ENCODE measurements around the gene SAMD11.

The SAMD11 gene

DNA sequence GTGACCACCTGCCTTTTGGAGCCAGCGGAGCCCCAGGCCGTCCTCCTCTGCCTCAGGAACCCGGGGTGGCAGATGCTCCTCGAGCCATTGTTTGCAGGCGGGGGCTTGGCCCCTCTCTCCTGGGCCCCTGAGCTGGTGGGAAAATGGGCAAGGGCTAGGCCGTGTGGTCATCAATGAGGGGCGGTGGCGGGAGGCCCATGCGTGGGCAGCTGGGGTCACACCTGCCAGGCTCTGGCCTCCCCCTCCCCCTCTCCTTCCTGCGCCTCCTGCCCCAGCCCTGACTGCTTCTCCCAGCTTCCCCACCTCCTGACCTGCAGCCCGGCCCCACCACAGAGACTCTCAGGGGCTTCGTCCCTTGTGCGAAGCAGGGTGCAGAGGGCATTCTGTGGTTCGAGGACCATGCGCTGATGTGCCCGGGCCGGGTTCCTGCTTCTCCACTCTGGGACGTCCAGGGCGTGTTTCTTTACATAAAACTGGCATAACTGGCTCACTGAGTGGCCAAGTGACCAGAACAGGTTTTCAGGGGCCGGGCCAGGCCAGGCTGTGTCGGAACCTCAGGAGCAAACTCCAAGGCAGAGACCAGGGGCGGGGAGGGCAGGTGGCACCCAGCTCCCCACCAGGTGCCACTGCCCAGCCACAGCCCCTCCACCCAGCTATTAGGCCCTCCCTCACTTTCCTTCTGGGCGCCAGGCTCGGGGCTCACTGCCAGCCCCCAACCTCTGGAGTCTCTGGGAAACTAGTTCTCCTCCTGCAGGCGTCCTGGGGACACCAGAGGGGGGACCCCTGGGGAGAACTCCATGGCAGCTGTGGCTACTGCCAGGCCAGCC lies 9.3 kb downstream of the SAMD11 start:
- DNase-seq: no peak

DNA sequence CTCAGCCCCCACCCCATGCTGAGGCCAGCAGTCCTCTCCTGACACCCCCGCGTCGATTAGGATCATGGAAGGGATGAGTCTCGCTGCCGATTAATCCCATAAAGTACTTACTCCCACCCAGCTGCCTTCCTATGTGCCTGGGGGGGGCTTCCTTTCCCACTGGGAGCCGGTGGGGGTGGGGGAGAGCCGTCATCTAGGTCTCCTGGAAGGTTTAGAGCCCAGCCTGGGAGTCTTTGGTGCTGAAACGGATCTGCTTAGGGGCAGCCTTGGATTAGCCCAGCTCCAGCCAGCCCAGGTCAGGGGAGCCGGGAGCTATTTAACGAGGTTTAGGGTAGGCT lies 9.8 kb downstream of the SAMD11 start:
- no peak for DNase-seq

DNA sequence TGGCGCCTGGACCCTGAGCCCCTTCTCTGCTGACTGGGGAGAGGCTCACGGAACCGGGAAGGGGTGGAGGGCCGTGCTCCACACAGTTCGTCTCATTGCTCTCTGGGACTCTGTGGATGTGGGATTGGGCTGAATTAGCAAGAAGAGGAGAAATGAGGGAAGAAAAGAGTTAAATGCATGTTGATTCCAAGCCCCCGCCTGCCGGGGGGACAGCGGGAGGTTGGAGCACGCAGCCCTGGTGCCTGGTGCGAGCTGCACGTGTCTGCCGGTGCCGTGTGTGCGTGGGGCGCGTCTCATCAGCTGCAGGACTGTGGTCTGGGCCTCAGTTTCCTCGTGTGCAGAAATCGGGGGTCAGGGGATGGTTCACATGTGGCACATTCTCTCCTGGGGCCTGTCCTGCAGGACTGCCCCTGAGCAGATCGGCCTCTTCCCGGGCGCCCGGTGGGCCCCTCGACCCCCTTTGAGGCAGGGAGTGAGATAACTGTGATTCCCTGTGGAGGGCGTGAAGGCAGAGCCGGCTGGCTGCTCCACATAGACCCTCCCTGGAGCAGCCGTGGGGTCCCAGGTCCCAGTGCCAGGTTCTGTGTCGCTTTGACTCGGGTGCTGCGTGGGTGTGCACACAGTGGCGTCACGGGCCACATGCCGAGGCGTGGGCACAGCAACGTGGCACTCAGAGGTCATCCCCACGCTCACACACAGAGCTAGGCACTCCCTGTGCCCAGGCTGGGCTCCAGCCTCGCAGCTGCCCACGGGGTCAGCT lies 11.4 kb downstream of the SAMD11 start:
- DNase-seq: no peak

DNA sequence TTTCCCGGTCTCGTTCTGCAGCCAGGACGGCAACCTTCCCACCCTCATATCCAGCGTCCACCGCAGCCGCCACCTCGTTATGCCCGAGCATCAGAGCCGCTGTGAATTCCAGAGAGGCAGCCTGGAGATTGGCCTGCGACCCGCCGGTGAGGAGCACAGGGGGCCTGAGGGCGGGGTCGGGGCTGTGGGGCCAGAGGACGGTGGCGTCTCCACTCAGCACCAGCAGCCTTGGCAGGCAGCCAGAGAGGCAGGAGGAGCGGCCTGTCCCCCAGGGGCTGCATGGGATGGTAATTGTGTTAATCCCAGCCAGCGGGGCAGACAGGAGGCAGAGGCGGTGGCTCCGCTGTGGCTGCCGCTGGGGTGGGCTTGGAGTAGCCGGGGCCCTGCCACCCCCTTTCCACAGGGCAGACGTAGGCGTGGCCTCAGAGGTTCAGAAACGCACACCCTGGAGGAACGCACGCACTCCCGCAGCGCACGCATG lies 12.1 kb downstream of the SAMD11 start:
- DNase-seq: peak; percentile 40

DNA sequence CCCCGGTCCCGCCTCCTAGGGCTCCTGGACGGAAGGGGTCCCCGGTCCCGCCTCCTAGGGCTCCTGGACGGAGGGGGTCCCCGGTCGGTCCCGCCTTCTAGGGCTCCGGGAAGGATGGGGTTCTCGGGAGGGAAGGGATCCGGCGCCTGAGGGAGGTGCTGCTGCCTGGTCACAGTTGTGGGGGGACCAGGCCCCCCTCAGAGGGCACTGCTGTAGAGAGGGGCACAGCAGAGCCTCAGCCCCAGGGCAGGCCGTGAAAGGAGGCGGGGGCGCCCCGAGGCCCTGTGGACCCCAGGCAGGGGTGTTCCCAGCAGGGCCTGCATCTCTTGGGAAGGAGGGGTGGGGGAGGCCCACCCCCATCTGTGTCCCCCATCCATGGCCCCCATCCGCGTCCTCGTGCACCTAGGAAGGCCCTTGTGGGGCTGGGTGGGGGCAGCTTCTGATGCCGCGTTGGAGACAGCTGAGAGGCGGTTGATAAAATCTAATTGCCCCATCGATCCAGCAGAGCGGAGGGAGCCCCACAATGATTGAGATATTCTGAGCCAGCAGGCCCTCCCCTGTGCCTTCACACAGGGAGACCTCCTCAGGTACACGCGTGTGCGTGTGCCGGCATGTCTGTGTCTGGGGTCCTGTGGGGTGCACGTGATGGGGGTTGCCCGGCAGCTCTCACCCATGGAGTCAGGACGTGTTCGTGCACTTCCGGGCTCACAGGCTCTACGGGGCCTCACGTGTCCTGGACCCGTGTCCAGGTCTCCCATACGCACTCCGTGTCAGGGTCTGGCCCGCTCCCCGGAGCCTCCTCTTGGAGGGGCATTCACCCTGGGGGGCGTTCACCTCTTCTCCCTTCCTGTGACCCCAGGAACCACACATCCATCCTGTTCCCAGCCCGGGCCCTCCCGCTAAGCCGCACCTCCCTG lies 12.9 kb downstream of the SAMD11 start:
- no peak for DNase-seq

DNA sequence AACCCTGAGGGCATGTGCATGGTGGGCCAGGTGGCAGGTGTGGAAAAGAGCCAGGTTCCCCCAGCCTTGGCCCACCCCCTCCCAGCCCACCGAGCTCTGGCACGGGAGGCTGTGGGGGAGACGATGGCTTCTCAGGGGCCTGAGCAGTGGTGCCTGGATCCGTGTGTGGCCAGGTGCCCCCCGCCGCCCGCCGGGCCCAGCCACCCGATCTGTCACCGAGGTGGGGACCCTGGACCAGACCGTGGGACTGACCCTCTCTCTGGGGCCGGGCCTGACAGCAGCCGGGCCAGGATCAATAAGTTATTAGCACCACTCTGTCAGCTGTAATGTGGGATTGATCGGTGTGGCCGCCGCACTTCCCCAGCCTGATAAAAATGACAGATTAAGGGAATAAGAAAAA lies 13.8 kb downstream of the SAMD11 start:
- no peak for DNase-seq

DNA sequence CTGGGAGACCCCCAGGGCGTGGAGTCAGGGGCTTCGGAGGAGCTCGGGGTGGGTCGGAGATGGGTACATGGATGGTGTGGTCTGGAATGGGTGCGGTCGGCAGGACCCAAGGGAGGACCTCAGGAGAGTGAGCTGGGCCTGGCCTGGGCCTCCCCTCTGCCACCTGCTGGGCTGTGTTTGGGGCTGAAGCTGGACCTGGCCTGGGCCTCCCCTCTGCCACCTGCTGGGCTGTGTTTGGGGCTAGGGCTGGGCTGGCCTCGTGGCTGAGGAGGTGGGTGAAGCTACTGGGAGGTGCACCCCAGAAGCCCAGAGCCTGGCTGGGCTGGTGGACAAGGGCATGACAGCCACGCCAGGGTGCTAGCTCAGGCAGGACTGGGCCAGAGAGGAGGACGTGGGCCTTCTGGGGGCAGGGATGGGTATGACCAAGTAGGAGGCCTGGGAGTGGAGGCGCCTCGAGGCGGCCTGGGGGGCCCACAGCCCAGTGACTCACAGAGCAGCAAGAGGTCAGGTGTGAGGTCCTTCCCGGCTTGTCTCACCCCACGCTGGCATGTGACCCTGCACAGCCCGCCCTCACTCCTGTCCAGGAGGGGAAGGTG lies 14.5 kb downstream of the SAMD11 start:
- peak; percentile 63 for DNase-seq

DNA sequence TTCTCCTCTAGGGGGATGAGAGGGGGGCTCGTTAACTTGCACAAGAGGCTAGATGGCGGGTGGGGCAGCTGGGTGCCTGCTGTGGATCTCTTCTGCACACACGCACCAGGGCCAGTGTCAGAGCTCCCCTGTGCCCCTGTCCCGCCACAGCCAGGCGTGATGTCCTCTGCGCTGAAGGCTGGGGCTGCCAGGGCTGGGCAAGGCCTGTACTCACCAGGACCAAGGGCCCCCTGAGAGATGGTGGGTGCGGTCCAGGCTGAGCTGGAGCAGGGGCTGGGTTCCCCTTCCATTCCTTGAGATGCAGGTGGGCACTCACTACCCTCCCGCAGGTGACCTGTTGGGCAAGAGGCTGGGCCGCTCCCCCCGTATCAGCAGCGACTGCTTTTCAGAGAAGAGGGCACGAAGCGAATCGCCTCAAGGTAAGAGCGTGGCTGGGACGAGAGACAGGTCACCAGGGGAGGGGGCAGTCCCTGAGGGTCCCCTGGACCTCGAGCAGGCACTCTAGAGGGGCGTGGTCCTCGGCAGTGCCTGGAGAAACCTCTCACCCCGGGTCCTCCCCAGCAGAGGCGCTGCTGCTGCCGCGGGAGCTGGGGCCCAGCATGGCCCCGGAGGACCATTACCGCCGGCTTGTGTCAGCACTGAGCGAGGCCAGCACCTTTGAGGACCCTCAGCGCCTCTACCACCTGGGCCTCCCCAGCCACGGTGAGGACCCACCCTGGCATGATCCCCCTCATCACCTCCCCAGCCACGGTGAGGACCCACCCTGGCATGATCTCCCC lies 15.2 kb downstream of the SAMD11 start:
- DNase-seq: no peak

DNA sequence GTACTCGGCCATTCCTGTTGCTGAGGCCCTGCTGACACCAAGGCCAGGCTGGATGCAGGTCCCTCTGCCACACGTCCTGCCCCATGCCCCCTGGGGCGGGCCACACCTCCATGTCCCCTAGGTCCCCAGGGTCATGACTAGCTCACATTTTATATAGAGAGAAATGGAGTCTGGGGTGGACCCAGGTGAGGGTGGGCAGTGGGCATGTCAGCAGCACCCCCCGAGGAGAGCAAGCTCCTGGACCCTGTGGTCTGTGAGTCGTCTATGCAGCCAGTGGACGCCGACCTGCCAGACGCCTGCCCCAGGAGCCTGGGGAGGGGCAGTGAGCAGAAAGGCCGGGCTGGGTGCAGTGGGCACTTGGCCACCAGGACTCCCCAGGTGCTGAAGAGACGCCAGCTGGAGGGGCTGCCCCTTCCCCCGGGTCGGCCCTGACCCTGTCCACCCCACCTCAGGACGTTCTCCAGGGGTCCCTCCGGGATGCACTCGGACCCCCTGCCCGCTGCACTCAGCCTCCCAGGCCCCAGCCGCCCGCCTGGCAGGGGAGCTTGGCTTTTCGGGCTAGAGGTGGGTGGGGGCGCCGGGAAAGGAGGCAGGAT lies 15.9 kb downstream of the SAMD11 start:
- no peak for DNase-seq

DNA sequence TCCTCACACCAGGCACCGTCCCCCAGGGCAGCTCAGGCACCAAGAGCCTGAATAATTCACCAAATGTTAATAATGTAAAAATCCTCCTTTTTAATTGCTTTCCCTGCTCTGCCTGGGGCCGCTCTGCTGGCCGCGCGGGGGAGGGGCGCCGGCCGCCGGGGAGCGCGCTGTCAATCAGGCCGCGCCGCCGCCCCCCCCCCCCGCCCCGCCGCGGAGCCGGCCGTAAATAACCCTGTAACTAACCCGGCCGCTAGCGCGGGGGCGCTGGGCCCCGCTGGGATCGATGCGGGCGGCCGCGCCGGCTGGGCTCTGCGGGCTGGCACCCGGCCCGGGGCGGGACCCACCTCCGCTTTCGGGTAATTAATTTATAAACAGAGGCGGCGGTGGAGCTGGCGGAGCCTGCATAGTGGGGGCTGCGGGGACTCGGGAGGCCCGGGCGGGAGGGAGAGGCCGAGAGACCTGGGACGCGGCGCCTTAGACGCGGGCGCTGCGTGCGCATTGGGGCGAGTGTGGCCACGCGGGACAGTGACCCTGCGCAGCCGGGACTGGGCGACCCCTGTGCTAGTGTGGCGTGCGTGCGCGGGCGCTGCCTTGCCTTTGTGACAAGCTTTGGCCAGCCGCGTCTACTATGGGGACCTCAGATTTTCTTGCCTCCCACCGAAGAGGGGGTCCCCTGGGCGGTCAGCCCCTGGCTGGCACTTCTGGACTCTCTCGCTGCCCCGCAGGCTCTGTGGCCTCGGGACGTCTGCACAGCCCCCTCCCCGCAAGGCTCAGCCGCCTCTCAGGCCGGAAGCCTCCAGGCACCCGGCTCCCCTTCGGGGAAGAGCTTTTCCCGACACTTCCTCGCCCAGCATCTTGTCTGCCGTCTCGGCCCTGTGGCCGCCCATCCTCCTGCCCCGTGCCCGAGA lies 16.6 kb downstream of the SAMD11 start:
- peak; percentile 63 for DNase-seq

DNA sequence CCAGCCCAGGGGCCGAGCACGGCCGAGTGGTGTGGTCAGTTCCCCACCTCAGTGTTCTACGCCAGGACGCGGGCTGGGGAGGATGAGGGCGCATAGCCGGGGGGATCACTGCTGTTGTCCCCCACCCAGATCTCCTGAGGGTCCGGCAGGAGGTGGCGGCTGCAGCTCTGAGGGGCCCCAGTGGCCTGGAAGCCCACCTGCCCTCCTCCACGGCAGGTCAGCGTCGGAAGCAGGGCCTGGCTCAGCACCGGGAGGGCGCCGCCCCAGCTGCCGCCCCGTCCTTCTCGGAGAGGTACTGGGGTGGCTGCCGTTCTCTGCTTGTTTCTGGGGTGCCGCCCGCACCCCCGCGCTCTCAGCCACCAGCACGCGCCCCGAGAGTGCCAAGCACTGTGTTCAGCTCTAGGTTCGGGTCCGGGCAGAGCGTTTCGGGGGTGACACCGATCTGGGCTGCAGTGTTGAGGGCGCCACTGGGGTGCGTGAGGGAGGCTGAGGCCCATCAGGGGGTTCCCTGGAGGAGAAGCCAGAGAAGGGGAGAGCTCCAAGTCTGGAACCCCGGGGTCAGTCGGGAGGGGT lies 17.4 kb downstream of the SAMD11 start:
- DNase-seq: no peak

DNA sequence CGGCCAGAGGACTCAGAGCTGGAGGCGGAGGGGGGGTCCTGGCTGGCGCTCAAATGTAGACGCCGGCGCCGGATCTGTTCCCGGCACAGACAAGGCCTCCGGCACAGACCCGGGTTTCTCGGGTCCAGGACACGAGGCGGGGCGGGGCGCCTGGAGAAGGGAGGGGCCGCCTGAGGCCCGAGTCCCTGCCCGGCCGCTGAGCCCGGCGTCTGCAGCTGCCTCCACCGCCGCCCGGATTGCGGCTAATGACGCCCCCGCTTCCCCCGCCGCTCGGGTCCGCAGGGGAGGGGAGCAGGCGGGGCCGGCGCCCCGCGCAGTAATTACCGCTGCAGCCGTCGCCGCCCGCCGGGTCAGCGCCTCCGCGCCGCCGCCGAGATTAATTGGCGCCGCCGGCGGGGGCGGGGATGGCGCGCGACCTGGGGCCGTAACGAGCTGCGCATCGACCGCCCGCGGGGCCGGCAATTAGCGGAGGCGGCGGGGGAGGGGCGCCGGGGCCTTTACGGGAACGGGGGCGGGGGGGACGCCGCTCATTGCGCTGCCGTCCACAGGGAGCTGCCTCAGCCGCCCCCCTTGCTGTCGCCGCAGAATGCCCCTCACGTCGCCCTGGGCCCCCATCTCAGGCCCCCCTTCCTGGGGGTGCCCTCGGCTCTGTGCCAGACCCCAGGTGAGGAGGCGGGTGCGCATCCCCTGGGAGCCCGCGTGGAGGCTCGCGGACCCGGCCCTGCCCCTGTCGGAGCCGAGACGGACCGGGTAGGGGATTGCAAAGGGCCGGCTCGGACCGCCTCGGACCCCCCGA lies 18.1 kb downstream of the SAMD11 start:
- peak; percentile 66 for DNase-seq

DNA sequence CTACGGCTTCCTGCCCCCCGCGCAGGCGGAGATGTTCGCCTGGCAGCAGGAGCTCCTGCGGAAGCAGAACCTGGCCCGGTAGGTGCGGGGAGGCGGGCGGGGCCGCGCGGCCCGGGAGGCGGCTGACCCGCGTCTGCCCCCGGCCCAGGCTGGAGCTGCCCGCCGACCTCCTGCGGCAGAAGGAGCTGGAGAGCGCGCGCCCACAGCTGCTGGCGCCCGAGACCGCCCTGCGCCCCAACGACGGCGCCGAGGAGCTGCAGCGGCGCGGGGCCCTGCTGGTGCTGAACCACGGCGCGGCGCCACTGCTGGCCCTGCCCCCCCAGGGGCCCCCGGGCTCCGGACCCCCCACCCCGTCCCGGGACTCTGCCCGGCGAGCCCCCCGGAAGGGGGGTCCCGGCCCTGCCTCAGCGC lies 18.7 kb downstream of the SAMD11 start:
- no peak for DNase-seq

DNA sequence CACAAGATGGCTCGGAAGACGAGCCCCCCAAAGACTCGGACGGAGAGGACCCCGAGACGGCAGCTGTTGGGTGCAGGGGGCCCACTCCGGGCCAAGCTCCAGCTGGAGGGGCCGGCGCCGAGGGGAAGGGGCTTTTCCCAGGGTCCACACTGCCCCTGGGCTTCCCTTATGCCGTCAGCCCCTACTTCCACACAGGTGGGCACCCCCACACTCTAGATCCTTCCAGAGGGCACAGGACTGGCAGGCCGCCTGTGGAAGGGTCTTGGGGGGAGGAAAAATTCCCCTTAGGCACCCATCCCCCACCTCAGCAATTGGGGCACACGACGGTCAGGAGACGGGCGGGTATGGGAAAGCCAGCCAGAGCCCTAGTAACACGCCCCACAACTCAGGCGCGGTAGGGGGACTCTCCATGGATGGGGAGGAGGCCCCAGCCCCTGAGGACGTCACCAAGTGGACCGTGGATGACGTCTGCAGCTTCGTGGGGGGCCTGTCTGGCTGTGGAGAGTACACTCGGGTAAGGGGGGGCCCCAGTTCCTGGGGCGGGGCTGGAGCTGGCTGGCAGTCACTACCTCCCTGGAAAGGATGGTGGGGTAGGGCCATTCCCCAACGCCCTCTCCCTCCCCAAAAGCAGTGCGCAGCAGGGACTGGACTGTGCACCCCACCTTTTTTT lies 19.3 kb downstream of the SAMD11 start:
- DNase-seq: no peak

DNA sequence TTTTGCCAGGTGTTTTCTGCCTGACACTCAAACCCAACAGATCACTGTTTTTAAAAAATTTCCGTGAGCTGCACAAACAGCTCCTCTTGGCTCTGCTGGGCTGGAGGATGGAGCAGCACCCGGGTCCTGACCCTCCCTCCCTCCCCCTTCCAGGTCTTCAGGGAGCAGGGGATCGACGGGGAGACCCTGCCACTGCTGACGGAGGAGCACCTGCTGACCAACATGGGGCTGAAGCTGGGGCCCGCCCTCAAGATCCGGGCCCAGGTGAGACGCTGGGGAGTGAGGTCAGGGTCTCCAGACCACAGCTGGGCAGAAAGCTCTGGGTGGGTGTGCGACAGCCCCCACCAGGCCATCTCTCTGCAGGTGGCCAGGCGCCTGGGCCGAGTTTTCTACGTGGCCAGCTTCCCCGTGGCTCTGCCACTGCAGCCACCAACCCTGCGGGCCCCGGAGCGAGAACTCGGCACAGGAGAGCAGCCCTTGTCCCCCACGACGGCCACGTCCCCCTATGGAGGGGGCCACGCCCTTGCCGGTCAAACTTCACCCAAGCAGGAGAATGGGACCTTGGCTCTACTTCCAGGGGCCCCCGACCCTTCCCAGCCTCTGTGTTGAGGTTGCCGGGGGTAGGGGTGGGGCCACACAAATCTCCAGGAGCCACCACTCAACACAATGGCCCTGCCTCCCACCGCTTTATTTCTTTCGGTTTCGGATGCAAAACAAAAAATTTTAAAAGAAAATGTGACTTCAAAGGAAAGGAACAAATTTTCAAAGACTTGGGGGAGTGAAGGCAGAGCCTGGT lies 20.0 kb downstream of the SAMD11 start:
- no peak for DNase-seq

DNA sequence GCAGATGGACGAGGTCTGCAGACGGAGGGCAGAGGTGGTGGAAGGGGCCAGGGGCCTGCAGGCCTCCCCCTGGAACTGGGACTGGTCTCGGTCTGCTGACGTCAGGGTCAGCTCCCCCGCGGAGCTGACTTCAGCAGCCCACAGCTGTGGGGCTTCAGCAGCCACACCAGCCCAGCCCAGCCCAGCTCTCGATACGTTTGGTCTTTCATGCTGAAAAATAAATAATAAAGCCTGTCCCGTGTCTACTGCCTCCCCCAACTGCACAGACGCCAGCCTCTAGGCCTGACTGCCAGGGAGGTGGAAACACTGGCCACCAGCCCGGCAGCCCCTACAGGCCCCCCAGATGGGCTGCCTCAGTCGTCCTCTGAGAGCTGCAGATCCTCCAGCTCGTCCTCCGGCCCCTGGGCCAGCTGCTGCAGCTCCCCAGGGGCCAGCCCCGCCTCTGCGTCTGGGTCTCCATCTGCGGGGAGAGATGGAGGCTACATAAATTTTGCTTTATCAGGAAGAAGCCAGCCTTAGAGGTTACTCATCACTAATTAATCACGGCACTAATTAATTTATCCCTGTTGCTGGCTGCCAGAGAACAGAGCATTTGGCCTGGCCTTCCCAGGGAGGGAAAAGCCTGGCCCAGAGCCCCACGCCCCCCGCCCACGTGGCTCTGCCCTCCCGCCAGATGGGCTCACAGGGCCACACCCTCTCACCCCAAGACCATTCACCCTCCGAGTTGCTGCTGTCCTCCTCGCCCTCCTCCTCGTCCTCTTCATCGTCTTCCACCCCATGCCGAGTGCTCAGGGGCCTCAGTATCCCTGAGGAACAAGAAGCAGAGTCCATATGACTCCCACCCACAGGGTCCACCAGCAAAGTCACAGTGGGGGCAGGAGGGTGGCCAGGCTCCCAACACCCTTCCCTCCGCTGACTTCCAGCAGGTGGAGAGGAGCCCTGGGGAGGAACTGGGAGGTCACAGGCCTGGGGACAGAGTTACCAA lies 20.9 kb downstream of the SAMD11 start:
- DNase-seq: no peak
